ENCODE measurements around the gene RBM22. TPM values are rescaled to one million over a fixed set of nuclear protein-coding genes. Genes with fewer than 3 reads are reported as not detected.

Gene RBM22
- total and polyA plus RNA-seq, 2 of the 8 experiments (the other 6 are each of a cell fraction or from before 2014, with no cell fraction given), result 20.8 to 33.9 TPM

GRCh38 chr5:150723845-150724244, 23.0 kb upstream of the RBM22 start:
- WGBS, 2 experiments (ENCODE audit: extremely low coverage in 1 of 2, insufficient coverage in 1 of 2, insufficient read length in 1 of 2, insufficient replicate concordance in 2 of 2, low coverage in 1 of 2, low lambda C conversion rate in 2 of 2, missing lambda C conversion rate in 1 of 2), result 95% methylated on average over 2 of the region's 2 CpGs; no CpG with 5 or more reads in 1 of the 2 experiments
- Histone ChIP-seq H4K5ac (ENCODE audit: insufficient read length, low read depth, low read length) (no peak overlapping the region), H3K36me3 (ENCODE audit: control insufficient read depth in 2 of 4, insufficient read depth in 4 of 4, low read length in 3 of 4) (peaks cover 7 to 58% (median 19%) of the 10 kb centered on the region in 4 experiments), H3K23ac (ENCODE audit: insufficient read length) (no peak overlapping the region), H4K8ac (ENCODE audit: extremely low read depth, insufficient read depth, low read length) (no peak overlapping the region), H4K20me1 (replicated peaks in 1 of 2; ENCODE audit: control insufficient read depth in 1 of 2, insufficient read depth in 2 of 2, low read length in 2 of 2) (peaks cover 0 to 1% of the 10 kb centered on the region in 2 experiments), H2BK20ac (ENCODE audit: low read length) (no peak overlapping the region), H3K9ac (replicated peaks in 1 of 4; ENCODE audit: extremely low read depth in 1 of 4, low read depth in 3 of 4, low read length in 3 of 4) (no peak overlapping the region), H2BK5ac (ENCODE audit: low read depth, low read length) (no peak overlapping the region), H3K9me3 (ENCODE audit: insufficient read depth in 2 of 2, low read depth in 1 of 2, low read length in 1 of 2) (no peaks in the 10 kb centered on the region), H3K4me3 (ENCODE audit: extremely low read depth in 1 of 4, insufficient read depth in 2 of 4, low read depth in 3 of 4, low read length in 4 of 4) (no peak overlapping the region), H3K79me1 (ENCODE audit: low read depth, low read length) (no peaks in the 10 kb centered on the region), H3K4me1 (replicated peaks in 1 of 4; ENCODE audit: control insufficient read depth in 3 of 4, insufficient read depth in 4 of 4, low read length in 3 of 4) (no peaks in the 10 kb centered on the region), H2BK120ac (replicated peaks; ENCODE audit: low read depth, low read length) (no peak overlapping the region), H2AK5ac (ENCODE audit: low read depth, low read length) (no peak overlapping the region), H3K4me2 (ENCODE audit: insufficient read depth in 1 of 2, low read depth in 2 of 2, low read length in 2 of 2) (no peak overlapping the region), H3K27ac (ENCODE audit: low read depth, low read length) (no peak overlapping the region), H3K56ac (replicated peaks; ENCODE audit: insufficient read length, low read depth, low read length) (no peak overlapping the region), H2AFZ (ENCODE audit: low read length) (no peak overlapping the region), H2BK12ac (ENCODE audit: low read depth, low read length) (no peak overlapping the region), H3K18ac (ENCODE audit: extremely low read depth, low read length) (no peak overlapping the region), H2BK15ac (ENCODE audit: low read length) (no peak overlapping the region), H3K4ac (replicated peaks; ENCODE audit: insufficient read length, low read depth, low read length) (no peak overlapping the region), H3K27me3 (replicated peaks in 1 of 4; ENCODE audit: control insufficient read depth in 3 of 4, extremely low read depth in 1 of 4, insufficient read depth in 3 of 4, low read length in 3 of 4) (peaks cover 0 to 1% (median 0%) of the 10 kb centered on the region in 4 experiments; a peak in 1 of 7 replicates), H4K91ac (replicated peaks; ENCODE audit: insufficient read length, low read length) (no peak overlapping the region), H3K14ac (ENCODE audit: insufficient read length) (no peak overlapping the region), H3K23me2 (ENCODE audit: low read depth, low read length) (no peaks in the 10 kb centered on the region), H3K79me2 (ENCODE audit: control insufficient read depth in 1 of 2, insufficient read depth in 2 of 2, low read length in 2 of 2) (no peaks in the 10 kb centered on the region)
- FAIRE-seq (no peak), DNase-seq (ENCODE audit: low read depth in 1 of 2, low spot score in 2 of 2) (no peak)
- POLR2A ChIA-PET (ENCODE audit: partially characterized antibody), result no interaction called here
- CTCF ChIA-PET (ENCODE audit: partially characterized antibody), result no interaction called here
- no peak for TF ChIP-seq SIN3A (conservative IDR thresholded peaks at IDR 0.05 in 1 of 2, IDR thresholded peaks at IDR 0.05 in 1 of 2; ENCODE audit: low read depth in 1 of 2, low read length in 2 of 2)
- TF ChIP-seq SP1 (IDR thresholded peaks at IDR 0.05; ENCODE audit: low read depth, low read length), result no peak
- TF ChIP-seq RFX5 (IDR thresholded peaks at IDR 0.05; ENCODE audit: borderline replicate concordance, low read depth, low read length), result no peak
- no peak for TF ChIP-seq KDM4A (IDR thresholded peaks at IDR 0.05; ENCODE audit: low read depth, low read length, severe bottlenecking)
- TF ChIP-seq POU5F1 (IDR thresholded peaks at IDR 0.05; ENCODE audit: low read depth, low read length), result no peak
- no peak for TF ChIP-seq TEAD4 (IDR thresholded peaks at IDR 0.05; ENCODE audit: low read depth, low read length)
- TF ChIP-seq E2F6 (IDR thresholded peaks at IDR 0.05), result no peak
- TF ChIP-seq HDAC2 (IDR thresholded peaks at IDR 0.05; ENCODE audit: borderline replicate concordance in 1 of 2, low read depth in 2 of 2, low read length in 2 of 2), result no peak
- no peak for TF ChIP-seq EGR1 (IDR thresholded peaks at IDR 0.05; ENCODE audit: borderline replicate concordance, low read depth, low read length)

Measured in H1 (cell line).